ENCODE results near the gene ZNF217.
"Not testable (repeated sequence)": the region's sequence is repeated elsewhere in the genome, so short reads cannot be mapped to it uniquely, and the experiment has no call there.

The ZNF217 gene

GRCh38 chr20:53593466-53594007 is at the start of gene ZNF217:
Gene ZNF217, minus strand, starts transcription at chr20:53593839. Its CDS starts 11,013 bp downstream, at chr20:53582826.
- not testable (repeated sequence) for DNase-seq

DNA sequence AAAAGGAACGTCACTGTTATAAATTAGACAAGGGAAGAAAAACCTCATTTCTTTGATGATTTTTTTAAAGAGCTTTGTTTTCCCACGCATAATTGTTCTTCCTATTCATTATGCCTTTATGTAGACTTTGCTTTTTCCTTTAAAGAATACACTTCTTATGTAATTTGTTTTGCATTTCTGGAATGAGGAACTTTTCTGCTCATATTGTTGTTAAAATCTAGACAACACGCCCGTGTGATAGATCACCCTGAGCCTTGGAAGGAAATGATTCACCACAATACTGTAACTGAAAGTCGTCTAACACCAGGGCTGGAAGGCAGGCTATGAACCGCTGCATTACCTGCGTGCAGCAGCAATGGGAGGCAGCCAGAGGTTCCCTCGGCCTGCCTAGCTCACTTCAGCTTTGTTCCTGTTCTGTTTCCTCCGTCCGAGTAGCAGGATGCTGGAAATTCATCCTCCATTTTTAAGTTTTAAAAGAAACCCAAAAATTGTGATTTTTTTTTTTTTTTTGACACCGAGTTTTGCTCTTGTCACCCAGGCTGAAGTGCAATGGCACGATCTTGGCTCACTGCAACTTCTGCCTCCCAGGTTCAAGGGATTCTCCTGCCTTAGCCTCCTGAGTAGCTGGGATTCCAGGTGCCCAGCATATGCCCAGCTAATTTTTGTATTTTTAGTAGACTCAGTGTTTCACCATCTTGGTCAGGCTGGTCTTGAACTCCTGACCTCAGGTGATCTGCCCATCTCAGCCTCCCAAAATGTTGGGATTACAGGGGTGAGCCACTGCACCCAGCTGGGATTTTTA is 49.6 kb upstream of the ZNF217 start:
- no peak for DNase-seq

- DNase-seq: no peak
These were observed 48.8 kb upstream of the ZNF217 start for GRCh38 chr20:53642196-53643030.

DNA sequence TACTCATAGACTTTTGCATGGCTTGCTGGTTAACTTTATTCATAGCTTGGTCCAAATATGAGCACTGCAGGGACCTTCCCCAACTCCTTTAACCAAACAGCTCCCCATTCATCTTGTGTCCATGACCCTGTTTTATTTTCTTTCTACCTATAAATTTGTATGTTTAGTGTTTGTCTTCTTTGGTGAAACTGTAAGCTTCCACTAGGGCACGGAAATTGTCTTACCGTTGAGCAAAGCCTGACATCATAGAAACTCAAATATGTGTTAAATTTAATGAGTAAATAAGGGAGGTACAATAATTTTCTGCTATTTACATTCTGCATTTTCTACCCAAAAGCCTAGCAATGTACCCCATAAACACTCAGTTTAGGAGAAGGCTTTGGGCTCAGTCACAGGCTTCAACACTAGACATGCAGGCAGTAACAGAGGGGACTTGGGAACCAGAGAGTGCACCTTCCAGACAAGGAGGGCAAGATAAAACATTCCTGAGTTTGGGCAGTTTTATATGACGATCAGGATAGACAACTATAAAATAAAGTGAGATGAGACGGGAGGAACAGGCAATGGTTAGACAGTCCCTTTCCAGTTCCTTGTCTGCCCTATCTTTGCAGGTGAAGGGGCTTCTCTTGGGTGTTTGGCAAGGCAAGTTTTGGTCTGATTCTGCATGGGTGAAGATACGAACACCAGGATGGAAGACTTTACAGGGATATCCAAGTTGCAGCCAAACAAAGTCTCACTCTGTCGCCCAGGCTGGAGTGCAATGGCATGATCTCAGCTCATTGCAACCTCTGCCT is 46.2 kb upstream of the ZNF217 start:
- no peak for DNase-seq

- no peak for DNase-seq
These were observed 45.5 kb upstream of the ZNF217 start for GRCh38 chr20:53639128-53639527.

DNA sequence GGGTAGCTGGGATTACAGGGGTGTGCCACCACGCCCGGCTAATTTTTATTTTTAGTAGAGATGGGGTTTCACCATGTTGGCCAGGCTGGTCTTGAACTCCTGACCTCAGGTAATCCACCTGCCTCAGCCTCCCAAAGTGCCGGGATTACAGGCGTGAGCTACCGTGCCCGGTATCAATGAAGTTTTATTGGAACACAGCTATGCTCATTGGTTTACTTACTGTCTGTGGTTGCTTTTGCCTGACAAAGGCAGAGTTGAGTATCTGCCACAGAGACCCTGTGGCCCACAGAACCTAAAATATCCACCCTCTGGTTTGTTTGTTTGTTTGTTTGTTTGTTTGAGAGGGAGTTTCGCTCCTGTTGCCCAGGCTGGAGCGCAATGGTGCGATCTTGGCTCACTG is 43.7 kb upstream of the ZNF217 start:
- not testable (repeated sequence) for DNase-seq

GRCh38 chr20:53636540-53637097 is 43.0 kb upstream of the ZNF217 start:
- DNase-seq: no peak

- no peak for DNase-seq
These were observed 41.6 kb upstream of the ZNF217 start for GRCh38 chr20:53635221-53635620.

DNA sequence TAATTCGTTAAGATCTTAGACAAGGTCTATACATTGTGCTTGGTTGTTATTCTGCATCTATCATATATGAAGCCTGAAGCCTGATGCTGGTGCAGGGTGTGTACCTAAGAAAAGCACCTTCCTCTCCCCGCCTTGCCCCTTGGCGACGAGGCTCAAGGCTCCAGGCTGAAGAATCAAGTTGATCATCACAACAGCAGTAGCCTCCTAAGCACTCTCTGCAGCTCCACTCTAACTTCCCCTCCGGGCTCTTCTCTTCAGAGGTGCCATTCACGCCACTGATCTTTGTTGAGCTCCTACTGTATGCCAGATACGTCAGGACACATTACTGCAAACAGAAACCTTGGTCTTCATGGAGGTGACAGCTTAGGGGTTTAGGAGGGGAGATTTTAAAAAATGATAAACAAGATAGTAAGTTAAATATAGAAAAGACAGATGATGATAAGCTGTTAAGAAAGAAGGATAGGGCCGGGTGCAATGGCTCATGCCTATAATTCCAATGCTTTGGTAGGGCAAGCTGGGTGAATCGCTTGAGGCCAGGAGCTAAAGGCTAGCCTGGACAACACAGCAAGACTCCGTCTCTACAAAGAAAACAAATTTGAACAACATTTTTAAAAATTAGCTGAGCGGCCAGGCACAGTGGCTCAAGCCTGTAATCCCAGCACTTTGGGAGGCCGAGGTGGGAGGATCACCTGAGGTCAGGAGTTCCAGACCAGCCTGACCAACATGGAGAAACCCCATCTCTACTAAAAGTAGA is 38.4 kb upstream of the ZNF217 start:
- no peak for DNase-seq

DNA sequence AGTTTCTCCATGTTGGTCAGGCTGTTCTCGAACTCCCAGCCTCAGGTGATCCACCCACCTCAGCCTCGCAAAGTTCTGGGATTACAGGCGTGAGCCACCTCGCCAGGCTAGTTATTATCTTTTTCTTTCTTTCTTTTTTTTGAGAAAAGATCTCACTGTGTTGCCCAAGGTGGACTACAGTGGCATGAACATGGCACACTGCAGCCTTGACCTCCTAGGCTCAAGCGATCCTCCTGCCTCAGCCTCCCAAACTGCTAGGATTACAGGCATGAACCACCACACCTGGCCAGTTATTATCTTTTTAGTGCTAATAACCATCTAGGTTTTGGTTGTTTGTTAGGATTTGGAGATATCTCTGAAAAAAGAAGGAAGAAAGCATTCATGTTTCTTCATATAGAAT is 35.8 kb upstream of the ZNF217 start:
- DNase-seq: no peak

DNA sequence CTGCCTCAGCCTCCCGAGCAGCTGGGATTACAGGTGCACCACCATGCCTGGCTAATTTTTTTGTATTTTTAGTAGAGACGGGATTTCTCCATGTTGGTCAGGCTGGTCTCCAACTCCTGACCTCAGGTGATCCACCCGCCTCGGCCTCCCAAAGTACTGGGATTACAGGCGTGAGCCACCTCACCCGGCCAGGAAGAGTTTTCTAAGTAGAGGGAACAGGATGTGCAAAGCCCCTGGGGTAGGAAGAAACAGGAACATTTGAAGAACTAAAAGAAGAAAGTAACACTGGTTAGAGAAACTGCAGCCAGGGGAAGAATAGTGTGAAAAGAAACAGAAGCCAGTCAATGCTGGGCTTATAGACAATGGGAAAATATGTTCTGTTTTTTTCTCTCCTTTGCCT is 35.1 kb upstream of the ZNF217 start:
- DNase-seq: not testable (repeated sequence)

DNA sequence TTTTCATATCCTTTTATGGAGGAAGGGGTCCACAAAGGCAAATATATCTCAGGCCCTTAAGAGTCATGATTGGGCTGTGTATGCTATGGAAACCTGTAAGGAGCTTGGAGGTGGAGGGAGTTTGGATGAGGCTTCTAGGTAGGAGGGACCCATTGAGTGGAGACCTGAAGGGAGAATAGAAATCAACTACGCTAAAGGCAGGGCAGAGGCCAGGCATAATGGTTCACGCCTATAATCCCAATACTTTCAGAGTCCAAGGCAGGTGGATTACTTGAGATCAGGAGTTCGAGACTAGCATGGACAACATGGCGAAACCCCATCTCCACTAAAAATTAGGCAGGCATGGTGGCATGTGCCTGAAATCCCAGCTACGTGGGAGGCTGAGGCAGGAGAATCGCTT is 34.4 kb upstream of the ZNF217 start:
- no peak for DNase-seq

- not testable (repeated sequence) for DNase-seq
These were observed 33.4 kb upstream of the ZNF217 start for GRCh38 chr20:53627001-53627400.

- DNase-seq: no peak
These were observed 32.9 kb upstream of the ZNF217 start for GRCh38 chr20:53626584-53626983.

- no peak for DNase-seq
These were observed 31.9 kb upstream of the ZNF217 start for GRCh38 chr20:53625311-53626129.

- not testable (repeated sequence) for DNase-seq
These were observed 31.2 kb upstream of the ZNF217 start for GRCh38 chr20:53624927-53625250.

DNA sequence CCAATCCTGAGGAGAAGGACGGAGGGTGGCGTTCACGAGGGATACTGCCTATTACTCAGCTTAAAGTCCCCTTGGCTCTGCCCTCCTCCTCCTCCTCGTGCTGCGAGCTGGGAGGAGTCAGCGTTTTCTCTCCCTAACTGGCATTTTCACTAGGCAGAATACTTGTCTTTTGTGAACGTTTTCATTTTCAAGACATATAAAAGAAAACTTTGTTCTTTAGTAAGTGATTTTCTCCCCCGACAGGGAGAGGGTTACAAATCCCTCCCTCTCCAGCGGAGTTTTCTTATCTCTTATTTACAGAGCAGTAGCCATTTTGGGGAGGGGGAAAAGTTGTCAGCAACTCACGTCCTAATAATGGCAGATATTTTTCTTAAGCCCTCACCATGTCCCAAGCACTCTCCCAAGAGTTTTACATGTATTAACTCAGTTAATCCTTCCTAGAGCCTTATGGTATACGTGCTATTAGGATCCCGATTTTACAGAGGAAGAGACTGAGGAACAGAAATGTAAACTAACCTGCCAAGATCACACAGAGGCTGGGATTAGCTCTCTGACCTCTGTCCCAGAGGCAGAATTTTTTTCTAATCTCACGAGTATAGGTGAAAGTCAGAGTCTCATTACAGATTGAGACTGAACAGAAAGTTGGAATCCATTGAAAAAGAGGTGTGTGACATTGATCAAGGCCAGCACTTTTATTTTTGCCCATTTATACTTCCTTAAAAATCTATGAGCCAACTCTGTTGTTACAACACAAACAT is 30.0 kb upstream of the ZNF217 start:
- DNase-seq: no peak

DNA sequence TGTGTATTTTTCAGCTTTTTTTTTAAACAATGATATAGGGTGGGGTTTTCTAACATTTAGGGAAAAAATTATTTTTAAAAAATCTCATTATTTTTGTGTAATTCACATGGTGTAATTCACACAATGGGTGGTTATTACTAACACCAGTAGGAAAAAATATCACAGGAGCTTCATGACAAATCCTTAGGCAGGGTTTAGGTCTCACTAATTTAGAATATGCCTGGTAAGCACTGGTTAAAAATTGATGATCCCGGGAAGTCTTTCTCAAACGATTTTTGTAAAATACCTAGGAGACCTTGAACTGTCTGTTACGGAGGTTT is 29.5 kb upstream of the ZNF217 start:
- DNase-seq: no peak

DNA sequence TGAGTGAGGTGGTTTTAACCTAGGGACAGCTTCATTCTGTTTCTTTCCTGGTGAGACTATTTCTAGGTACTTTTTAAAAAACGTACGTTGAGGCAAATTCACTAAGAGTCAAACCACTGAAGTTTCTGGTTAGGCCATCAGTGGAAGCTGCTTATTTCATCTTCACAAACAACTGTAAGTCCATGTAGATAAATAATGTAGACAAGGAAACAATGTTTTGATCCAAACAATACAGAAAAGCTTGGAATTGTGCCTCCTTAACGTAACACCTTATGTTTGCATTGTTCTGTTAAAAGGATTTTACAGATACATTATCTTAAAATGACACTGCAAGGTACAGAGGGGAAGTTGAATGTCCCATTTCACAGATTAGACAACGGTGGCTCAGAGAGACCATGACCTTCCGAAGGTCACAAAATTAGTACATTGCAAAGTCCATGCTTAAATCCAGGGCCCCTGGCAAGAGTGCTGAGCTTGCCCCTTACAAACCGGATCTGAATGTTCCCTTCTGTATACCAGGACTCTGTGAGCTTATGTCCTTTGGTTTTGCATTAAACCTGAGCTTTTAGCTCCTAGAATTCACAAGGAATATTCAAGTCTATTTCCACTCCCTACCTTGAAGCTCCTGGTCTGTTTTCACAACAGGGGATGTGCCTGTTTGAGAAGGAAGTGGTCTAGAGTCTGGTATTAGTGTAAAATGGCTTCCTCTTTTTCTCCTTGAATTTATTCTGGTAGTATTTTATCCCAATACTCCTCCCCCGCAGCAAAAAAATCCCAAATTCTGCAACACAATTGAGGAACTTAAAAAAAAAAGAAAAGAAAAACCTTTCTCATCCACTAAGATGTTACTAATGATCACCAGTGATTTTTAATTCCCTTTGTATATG is 28.9 kb upstream of the ZNF217 start:
- no peak for DNase-seq
